Mucosa of stomach (tissue), 1 donor: ENCODE results near the gene POU2F2.
"Not testable (repeated sequence)": the region's sequence is repeated elsewhere in the genome, so short reads cannot be mapped to it uniquely, and the experiment has no call there.

Experiments
- H3K27me3 ChIP-seq: one replicate; pipeline ENCODE4 v1.7.0; 2013; ENCODE audit warnings: mild to moderate bottlenecking, low read length; ENCODE audit not compliant: control insufficient read depth, insufficient read depth
- H3K36me3 ChIP-seq: one replicate; pipeline ENCODE4 v1.7.0; 2013; ENCODE audit warnings: low read length; ENCODE audit not compliant: control insufficient read depth, insufficient read depth
- H3K4me1 ChIP-seq: one replicate; pipeline ENCODE4 v1.7.0; 2013; ENCODE audit warnings: mild to moderate bottlenecking, low read length; ENCODE audit not compliant: control insufficient read depth, insufficient read depth
- H3K4me3 ChIP-seq: one replicate; pipeline ENCODE4 v1.7.0; 2013; ENCODE audit warnings: low read length
- H3K9ac ChIP-seq: one replicate; pipeline ENCODE4 v1.7.0; 2013; ENCODE audit warnings: mild to moderate bottlenecking, low read length, moderate library complexity
- H3K9me3 ChIP-seq: one replicate; pipeline ENCODE4 v1.7.0; 2013; ENCODE audit warnings: mild to moderate bottlenecking, low read length, moderate library complexity; ENCODE audit not compliant: control insufficient read depth
- donor health status: Pancreatic carcinoma.

Gene POU2F2

GRCh38 chr19:42102877-42103276 lies 29.4 kb downstream of the POU2F2 start:
- H3K4me1 ChIP-seq, result no peaks in the 10 kb centered on the region
- H3K9ac ChIP-seq, result no peak overlapping the region
- H3K9me3 ChIP-seq, result no peaks in the 10 kb centered on the region
- no peaks in the 10 kb centered on the region for H3K27me3 ChIP-seq
- no peaks in the 10 kb centered on the region for H3K36me3 ChIP-seq
- H3K4me3 ChIP-seq, result no peak overlapping the region

GRCh38 chr19:42100241-42100640 lies 32.0 kb downstream of the POU2F2 start:
- not testable (repeated sequence) for H3K9me3 ChIP-seq, H3K4me3 ChIP-seq, H3K4me1 ChIP-seq, H3K9ac ChIP-seq, H3K36me3 ChIP-seq
- H3K27me3 ChIP-seq, result peaks cover 15% of the 10 kb centered on the region

GRCh38 chr19:42099336-42099925 lies 32.8 kb downstream of the POU2F2 start:
- no peaks in the 10 kb centered on the region for H3K9me3 ChIP-seq
- H3K4me1 ChIP-seq, result no peaks in the 10 kb centered on the region
- peaks cover 21% of the 10 kb centered on the region for H3K27me3 ChIP-seq
- H3K4me3 ChIP-seq, result no peak overlapping the region
- H3K36me3 ChIP-seq, result no peaks in the 10 kb centered on the region
- no peak overlapping the region for H3K9ac ChIP-seq

- no peak overlapping the region for H3K9ac ChIP-seq
- H3K4me3 ChIP-seq, result no peak overlapping the region
- H3K27me3 ChIP-seq, result peaks cover 21% of the 10 kb centered on the region
- H3K36me3 ChIP-seq, result no peaks in the 10 kb centered on the region
- H3K4me1 ChIP-seq, result no peaks in the 10 kb centered on the region
- no peaks in the 10 kb centered on the region for H3K9me3 ChIP-seq
Measured at GRCh38 chr19:42098781-42099180, 33.5 kb downstream of the POU2F2 start.

- Histone ChIP-seq H3K4me1 (no peaks in the 10 kb centered on the region), H3K9ac (no peak overlapping the region), H3K27me3 (peaks cover 21% of the 10 kb centered on the region), H3K4me3 (no peak overlapping the region), H3K9me3 (no peaks in the 10 kb centered on the region), H3K36me3 (no peaks in the 10 kb centered on the region)
Measured at GRCh38 chr19:42097461-42097860, 34.8 kb downstream of the POU2F2 start.

- Histone ChIP-seq H3K4me3 (no peak overlapping the region), H3K36me3 (no peaks in the 10 kb centered on the region), H3K4me1 (peaks cover 6% of the 10 kb centered on the region), H3K27me3 (peaks cover 21% of the 10 kb centered on the region), H3K9ac (no peak overlapping the region), H3K9me3 (no peaks in the 10 kb centered on the region)
Measured at GRCh38 chr19:42096255-42096837, 35.9 kb downstream of the POU2F2 start.

GRCh38 chr19:42095814-42096230 lies 36.4 kb downstream of the POU2F2 start:
- H3K27me3 ChIP-seq, result peaks cover 21% of the 10 kb centered on the region
- no peaks in the 10 kb centered on the region for H3K9me3 ChIP-seq
- H3K36me3 ChIP-seq, result no peaks in the 10 kb centered on the region
- H3K4me3 ChIP-seq, result no peak overlapping the region
- H3K4me1 ChIP-seq, result peaks cover 7% of the 10 kb centered on the region
- no peak overlapping the region for H3K9ac ChIP-seq

- Histone ChIP-seq H3K9ac (no peak overlapping the region), H3K4me1 (peaks cover 7% of the 10 kb centered on the region), H3K9me3 (no peaks in the 10 kb centered on the region), H3K36me3 (no peaks in the 10 kb centered on the region), H3K4me3 (no peak overlapping the region), H3K27me3 (peaks cover 21% of the 10 kb centered on the region)
Measured at GRCh38 chr19:42095142-42095813, 37.0 kb downstream of the POU2F2 start.

GRCh38 chr19:42093926-42094325 lies 38.3 kb downstream of the POU2F2 start:
- no peak overlapping the region for H3K4me3 ChIP-seq
- peaks cover 21% of the 10 kb centered on the region for H3K27me3 ChIP-seq
- H3K9me3 ChIP-seq, result no peaks in the 10 kb centered on the region
- peaks cover 7% of the 10 kb centered on the region for H3K4me1 ChIP-seq
- no peaks in the 10 kb centered on the region for H3K36me3 ChIP-seq
- no peak overlapping the region for H3K9ac ChIP-seq

GRCh38 chr19:42093505-42093904 lies 38.7 kb downstream of the POU2F2 start:
- H3K36me3 ChIP-seq, result no peaks in the 10 kb centered on the region
- no peak overlapping the region for H3K4me3 ChIP-seq
- peaks cover 7% of the 10 kb centered on the region for H3K4me1 ChIP-seq
- H3K9ac ChIP-seq, result no peak overlapping the region
- H3K9me3 ChIP-seq, result no peaks in the 10 kb centered on the region
- H3K27me3 ChIP-seq, result peaks cover 21% of the 10 kb centered on the region

- H3K4me1 ChIP-seq, result peaks cover 7% of the 10 kb centered on the region
- H3K27me3 ChIP-seq, result peaks cover 21% of the 10 kb centered on the region
- no peak overlapping the region for H3K4me3 ChIP-seq
- H3K36me3 ChIP-seq, result no peaks in the 10 kb centered on the region
- H3K9ac ChIP-seq, result no peak overlapping the region
- no peaks in the 10 kb centered on the region for H3K9me3 ChIP-seq
Measured at GRCh38 chr19:42092350-42092749, 39.9 kb downstream of the POU2F2 start.

GRCh38 chr19:42091742-42092141 lies 40.5 kb downstream of the POU2F2 start:
- H3K36me3 ChIP-seq, result no peaks in the 10 kb centered on the region
- no peak overlapping the region for H3K4me3 ChIP-seq
- H3K4me1 ChIP-seq, result peaks cover 7% of the 10 kb centered on the region
- no peak overlapping the region for H3K9ac ChIP-seq
- peaks cover 21% of the 10 kb centered on the region for H3K27me3 ChIP-seq
- no peaks in the 10 kb centered on the region for H3K9me3 ChIP-seq
